HG02870 (cell line): Measurements from ENCODE around the gene SQSTM1.

Experiments
- ATAC-seq: cut with Tn5 transposase; IDR thresholded peaks from one replicate; pipeline ENCODE4 v1.9.1; 2021; ENCODE audit warnings: mild to moderate bottlenecking, moderate library complexity; ENCODE audit not compliant: unreplicated experiment

Gene SQSTM1

DNA sequence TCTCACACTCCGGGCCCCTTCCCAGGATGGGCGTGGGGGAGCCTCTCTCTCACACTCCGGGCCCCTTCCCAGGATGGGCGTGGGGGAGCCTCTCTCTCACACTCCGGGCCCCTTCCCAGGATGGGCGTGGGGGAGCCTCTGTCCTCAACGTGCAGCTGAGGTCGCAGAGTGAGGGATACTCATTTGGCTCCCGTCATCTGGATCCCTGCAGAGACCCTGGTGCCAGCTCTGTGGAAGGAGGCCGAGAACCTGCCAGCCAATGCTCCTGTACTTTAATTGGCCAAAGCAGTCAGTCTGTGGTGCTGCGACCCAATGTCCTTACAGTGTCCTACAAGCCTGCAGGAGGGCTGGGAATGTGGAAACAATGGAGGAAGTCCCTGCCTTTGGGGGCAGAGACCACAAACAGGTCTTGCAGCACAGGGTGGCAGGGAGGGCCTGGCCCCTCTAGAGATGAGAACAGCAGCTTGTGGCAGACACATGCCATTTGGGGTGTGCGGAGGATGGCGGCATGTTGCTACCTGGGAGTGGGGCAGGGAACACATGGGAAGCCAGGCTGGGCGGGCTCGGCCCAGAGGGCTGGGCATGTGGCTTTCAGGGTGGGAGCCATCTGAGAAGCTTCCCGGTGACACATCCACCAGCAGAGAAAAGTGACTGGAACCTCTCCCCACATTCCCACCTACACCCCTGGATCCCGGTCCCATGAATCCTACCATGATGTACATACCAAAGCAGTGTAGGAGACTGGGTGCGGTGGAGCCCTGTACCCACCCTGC is 51.5 kb downstream of the SQSTM1 start:
- ATAC-seq, result no peak

DNA sequence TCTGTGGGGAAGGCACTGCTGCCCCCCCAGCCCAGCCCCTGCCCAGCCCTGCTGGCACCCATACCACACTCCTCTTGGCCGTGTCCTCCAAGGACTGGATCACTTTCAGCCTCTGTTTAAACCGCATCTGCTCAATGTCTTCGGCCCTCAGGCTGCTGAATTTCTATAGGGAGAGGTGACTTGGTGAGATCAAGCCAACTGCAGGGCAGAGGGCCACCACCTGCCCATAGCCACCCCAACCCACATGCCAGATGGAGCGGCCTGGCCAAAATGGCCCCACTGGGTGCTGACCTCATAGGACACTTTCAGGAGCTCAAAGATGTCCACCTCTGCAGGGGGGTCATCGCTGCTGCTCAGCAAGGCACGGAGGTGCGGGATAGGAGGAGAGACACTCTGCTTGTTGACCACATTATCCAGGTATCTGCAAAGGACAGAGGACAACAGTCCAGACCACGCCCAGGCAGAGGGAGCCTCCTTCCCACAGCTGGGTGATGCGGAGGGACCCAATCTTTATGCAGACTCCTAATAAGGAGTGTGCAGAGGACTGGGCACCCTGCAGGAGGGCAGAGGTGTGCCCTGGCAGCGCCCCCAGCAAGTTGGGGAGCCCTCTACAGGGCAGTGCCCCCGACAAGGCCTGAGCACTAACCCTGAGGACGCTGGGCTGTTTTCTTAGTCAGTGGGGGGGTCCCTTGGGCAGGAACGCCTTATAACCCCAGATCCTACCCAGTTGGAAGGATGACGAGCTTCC is 52.3 kb downstream of the SQSTM1 start:
- ATAC-seq, result no peak

DNA sequence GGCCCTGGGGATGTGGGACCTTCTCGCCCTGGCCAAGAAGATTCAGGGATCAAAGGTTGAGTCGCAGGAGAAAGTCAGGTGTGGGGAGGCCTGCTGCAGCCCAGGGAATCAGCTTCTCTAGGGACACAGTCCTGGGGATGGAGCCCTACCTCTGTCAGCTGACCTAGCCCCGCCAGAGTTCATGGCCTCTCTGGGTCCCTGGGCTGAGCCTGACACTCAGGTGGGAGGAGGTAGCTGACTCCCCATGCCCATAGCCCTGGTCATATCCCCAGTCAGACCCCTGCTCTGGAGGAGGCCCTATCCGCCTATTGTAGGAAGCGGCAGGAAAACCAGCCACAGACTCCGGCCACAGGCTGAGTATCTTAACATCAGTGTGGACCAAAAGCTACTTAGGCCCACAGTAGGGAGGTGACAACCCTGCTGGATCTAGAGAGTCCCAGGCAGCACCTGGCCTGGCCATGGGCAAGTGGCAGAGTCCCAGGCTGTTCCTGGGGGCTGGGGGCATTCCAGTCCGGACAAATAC is 52.9 kb downstream of the SQSTM1 start:
- ATAC-seq, result no peak

DNA sequence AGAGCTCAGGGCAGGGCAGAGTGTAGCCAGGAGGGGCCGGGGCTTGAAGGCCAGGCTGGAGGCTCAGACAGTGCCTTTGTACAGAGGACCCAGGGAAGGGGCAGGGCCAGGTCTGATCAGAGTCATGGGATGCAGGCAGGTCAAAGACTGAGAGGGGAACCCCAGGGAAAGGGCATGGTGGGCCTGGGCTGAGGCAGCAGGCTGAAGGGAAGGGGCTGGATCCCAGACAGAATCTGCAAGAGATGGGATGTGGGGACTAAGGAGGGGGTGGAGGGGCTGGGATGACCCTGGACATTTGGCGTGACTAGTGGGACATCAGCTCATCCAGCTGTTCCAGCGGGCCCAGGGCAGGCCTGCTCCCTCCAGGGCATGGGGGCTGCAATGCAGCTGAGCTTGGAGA is 53.4 kb downstream of the SQSTM1 start:
- no peak for ATAC-seq

DNA sequence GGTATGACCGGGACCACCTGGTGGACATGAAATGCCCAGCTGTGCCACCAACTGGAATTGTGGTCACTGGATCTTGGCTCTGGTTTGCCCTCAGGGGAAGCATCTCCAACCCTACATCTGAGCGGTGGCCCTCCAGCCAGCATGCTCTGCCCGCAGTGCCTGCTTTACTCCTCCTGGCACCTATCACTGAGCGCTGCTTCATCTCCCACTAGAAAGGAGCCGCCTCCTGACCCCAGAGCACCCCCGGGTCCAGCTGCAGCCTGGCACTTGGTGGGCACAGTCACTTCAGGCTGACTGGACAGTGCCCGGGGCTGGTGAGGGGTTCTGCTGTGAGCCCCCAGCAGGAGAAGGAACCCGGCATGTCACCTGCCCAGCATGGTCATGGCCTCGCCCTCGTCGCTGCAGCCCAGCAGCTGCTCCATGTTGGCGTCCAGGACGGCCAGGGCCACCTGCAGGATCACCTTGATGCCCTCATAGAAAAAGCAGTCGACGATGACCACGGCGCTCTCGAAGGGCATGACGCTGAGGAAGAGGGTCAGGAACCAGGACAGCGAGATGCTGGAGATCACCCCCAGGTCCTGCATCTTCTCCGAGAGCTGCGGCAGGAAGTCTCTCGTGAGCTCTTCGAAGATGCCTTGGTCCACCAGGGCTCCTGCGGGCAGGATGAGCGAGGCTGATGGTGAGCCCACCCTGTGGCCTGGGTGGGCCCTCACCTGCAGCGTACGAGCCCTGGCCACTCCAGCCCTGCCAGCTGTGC is 54.0 kb downstream of the SQSTM1 start:
- ATAC-seq, result no peak

DNA sequence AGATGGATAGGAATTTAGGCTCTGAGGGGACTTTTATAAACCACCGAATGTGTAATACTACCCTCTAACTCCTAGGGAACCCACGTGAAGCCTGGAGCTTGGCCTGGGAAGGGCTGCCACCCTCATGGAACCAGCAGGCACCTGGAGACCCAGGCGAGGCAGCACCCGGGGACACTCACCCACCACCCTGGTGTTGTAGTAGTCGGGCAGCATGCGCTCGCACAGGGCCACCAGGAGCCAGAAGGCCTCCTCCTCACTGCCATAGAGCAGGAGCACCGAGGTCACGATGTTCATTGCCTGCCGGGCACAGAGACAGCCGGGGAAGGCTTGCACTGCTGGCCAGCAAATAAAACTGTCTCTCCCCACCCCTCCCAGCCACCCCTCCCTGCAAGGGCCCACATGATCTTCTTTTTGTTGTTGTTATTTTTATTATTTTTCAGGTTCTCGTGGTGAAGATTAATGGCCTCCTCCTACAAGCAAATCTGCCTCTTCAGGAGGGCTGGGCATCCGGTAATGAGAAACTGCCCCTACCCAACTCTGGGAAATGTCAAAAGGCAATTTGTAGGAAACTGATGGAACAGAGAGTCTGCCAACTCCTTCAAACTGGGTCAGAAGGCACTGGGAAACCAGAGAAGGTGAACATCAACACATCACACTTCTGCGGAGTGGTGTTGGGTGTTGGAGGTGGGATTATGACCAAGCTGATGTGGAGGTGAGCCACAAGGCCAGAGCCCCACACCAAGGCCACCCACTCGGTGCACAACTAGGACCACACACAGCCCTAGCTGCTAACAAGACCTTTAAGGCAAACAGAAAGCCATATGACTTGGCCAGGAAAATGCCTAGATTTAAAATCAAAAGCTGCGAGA is 55.3 kb downstream of the SQSTM1 start:
- ATAC-seq, result no peak

DNA sequence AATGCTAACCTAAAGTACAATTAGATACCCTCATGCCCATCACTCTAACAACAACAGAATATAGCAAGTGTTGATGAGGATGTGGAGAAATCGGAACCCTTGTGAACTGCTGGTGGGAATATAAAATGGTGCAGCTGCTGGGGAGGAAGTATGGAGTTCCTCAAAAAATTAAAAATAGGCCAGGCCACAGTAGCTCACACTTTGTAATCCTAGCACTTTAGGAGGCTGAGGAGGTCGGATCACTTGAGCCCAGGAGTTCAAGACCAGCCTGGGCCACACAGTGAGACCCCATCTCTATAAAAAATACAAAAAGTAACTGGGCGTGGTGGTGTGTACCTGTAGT is 55.9 kb downstream of the SQSTM1 start:
- no peak for ATAC-seq

DNA sequence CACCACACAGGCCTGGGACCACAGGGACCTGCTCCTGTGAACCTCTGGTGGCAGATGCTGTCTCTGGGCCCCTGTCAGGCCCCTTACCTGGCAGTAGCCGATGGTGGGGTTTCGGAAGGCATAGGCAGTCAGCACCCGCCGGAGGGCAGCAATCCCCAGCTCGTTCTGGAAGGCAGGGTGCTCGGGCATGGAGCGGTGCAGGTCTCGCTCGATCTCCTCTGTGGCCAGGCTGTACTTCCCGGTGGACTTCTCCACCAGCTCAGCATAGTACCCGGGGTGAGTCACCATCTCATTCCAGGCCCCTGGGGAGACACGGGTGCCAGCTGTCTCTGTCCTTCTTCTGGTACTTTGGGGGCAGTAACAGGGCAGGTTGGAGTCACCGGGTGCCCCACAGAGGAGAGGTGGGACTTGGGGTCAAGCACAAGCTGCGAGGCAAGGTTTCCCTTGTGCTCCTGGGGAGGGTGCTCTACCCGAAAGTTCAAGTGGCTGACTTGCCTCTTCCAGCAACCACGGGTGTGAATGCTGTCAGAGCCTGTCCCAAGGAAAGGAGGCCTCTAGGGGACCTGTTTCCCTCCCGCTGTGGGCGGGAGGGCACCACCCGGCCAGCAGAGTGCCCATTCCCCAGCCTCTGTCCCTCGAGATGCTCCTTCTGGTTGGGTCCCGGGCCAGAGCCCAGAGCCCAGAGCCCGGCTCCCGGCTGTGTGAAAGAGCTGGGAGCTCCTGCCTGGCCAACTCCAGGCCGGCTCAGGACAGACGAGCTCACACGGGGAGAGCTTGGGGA is 57.7 kb downstream of the SQSTM1 start:
- no peak for ATAC-seq

DNA sequence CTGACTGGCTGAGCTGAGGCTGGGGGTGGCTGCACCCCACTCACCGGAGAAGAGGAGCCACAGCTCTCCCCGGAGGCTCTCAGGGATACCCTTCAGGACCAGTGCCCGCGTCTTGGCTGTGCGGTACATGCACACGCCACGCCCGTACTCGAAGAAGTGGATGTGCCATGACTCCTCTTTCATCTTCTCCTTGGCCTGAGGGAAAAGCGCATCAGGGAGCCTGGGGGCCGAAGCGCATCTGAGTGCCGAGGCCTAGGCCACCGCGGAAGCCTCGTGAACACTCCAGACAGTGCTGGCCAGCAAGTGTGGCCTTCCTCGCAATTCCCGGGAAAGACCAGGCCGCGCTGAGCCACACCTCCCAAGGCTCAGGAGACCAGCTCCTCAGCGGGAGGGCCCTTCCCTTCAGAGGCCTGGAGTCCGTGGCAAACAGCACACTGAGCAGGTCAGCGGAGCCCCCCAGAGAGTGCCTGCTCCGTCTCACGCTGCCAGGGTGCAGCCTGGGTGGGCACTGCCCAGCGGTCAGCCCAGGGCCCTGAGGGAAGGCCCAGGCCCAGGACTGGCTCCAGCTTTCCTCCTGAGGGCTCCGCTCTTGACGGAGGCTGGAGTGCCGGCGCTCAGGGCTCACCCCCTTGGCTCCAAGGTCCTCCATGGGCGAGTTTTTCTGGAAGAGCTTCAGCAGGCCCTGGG is 58.4 kb downstream of the SQSTM1 start:
- ATAC-seq, result no peak

DNA sequence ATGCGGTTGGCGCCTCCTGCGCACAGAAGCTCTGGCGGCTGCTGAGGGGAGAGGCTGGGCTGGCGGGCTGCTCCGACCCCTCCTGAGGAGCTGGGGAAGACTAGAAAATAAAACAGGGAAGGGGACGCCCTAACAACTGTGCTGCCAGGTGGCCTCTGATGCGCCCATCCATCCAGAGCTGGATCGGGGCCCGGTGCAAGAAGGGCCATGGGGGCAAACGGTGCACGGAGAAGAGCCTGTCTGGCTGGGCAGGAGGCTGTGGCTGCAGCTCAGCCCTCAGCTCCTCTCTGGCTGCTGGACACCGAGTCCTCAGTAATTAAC is 58.9 kb downstream of the SQSTM1 start:
- no peak for ATAC-seq

DNA sequence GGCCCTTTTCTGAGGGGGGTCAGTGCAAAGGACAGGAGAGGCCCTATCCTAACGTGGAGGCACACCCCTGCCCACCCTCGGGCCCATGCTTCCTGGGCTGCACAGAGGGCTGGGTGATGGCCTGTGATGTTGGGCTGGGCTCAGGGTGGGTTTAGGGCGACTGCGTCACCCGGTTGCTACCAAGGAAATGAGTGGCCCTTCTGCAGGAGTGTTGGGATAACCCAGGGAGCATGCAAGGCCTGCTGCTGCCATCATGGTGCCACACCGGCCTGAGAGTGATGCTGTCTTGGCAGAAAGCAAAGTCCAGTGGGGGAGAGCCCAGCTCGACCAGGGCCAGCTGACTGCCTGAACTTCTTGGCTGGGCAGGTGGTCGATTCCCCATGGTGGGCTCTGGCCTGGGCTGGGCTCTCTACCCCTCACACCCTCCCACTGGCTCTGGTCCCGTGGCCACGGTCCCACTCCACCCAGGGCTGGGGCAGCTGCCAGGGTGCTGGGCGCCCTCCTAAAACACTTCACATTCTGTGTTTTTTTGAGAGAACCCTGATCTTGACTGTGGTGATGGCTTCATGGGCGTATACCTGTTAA is 59.5 kb downstream of the SQSTM1 start:
- no peak for ATAC-seq

DNA sequence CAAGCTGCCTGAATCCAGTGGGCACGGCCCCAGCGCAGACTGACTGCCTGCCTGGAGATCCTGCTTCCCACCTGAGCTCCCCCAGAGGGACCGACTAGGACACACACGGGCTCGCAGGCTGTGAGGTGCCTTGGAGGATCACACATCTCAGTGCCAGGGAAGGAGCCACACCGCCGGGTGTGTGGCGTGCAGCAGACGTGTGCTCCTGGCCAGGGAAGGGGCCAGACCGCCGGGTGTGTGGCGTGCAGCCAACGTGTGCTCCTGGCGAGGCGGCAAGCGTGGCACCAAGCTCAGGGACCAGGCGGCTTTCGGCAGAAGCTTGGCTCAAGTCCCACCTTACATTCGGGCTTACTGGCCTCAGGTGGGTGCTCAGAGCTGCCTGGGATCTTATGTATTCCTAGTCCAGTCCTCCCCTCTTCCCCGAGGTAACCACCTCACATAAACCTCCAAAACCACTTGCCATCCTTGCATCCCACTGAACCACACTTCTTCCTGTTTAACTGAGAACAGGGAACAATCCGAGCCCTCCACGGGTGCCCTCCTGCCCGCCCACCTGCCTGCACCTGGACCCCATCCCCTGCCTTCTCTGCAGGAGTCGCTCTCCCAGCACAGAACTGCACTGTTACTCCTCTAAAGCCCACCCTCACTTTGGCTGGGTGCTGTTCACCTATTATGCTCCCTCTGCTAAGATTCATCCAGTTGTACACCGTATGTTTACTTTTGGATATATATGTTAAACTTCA is 60.3 kb downstream of the SQSTM1 start:
- no peak for ATAC-seq

DNA sequence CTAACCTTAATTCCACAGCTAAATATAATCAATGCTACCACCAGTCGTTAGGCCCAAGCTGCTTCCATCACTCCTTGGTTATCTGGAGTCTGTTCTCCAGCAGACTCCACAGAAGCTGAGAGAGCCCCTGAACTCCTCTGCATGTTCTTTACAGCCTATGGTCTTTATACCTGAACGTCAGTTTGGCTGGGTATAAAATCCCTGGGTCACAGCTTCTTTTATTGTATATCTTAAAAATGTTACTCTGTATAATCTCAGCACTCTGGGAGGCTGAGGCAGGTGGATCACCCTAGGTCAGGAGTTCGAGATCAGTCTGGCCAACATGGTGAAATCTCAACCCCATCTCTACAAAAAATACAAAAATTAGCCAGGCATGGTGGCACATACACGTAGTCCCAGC is 61.6 kb downstream of the SQSTM1 start:
- ATAC-seq, result no peak

DNA sequence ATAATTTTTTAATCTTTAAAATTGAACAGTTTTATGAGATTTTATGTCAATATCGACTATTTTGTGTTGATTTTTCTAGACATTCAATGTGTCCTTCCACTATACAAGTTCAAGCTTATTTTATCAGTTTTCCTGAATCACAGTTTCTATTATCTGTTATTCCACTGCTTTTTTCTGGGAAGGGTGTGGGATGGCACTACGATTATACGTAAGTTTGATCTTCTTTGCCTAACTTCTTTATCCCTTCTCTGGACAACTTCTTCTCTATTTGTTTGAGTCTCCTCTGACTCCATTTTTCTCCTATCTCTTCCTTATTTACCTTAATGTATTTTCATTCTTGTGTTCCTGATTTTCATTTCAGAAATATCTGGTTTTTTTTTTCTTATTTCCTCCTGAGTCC is 62.5 kb downstream of the SQSTM1 start:
- no peak for ATAC-seq

DNA sequence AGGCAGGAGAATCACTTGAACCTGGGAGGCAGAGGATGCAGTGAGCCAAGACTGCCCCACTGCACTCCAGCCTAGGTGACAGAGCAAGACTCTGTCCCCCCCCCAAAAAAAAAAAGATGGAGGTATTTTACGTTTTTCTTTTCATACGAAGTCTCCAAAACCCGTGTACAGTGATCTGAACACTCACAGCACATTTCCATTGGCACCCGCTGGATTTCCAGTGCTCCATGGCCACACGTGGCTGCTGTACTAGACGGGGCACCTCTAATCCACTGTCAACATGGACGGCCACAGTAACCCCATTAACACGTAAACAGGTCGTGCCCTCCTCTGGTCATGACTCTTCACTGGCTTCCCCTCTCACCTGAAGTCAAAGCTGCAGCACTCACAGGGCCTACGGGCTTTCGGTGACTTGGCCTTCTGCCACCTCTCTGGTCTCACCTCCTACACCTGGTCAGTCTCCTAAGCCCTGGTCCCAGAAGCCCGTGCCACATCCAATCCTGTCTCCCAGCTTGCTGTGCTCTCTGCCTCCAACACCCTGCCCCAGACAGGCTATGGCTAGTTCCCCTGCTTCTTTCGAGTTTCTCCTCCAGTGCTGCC is 64.9 kb downstream of the SQSTM1 start:
- no peak for ATAC-seq

DNA sequence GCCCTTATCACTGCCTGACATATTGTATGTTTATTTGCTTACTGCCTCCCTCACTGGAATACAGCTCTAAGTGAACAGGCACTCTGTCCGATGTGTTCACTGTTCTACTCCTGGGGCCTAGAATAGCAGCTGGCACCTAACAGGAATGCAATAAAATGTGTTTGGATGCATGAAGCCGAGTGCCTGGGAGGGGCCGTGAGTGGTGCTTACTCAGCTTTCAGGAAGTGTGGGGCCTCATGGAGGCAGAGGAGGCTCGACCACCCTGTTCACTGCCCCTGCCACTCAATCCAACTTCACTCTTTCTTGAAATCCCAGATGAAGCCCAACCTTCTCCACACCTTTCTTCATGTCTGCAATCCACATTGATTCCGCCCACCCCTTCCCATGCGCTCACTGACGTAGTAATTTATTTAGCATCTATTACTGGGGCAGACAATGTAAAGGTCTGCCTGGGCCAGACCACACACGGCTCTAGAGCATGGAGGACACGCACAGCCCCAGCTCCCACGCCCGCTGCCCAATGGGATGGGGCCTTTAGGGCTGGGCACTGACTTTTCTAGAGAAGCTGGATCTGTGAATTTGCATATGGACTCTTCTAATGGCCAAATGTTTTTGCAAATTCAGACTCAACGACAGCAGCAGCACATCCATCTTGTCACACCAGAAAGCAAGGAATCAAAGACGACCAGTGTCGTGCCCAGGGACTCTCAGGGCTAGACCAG is 65.6 kb downstream of the SQSTM1 start:
- ATAC-seq, result no peak

DNA sequence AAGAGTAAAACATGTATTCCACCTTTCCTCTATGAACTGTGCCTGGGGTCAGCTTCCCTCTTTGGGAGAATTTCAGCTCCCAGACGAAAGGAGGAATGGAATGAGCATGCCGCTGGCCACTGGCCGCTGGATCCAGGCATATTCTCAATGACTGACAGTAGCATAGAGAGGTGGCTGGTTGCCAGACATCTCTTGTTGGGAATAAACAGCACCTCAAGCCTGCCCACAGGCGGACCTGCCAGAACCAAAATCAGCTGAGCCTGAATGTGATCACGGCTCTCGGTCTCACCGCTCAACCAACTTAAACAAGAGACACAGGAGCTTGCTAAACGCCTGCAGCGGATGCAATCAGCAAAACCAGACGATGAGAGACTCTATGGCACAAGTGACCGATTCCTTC is 66.4 kb downstream of the SQSTM1 start:
- no peak for ATAC-seq
